ENCODE results near the gene ZBTB7B.

Gene ZBTB7B

DNA sequence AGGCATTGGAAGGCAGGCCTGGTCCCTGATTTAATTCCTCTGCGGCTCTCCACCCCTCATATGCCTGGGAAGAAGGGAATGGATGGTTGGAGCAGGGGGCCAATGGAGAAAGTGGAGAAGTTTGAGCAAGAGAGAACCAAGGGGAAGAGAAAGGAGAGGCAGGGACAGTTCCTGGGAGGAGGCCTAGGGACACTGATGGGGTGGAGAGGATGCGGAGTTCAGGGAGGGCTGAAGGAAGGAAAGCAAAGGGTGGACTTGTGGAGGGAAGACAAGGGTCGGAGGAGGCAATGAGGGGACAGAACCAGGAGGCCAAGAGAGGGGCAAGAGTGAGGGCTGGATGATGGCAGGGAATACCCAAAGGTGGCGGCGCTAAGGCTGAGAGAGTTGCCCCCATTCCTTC lies 7.1 kb downstream of the ZBTB7B start:
- no peak overlapping the region for H2AK5ac ChIP-seq (ENCODE audit: low read length)
- no peak overlapping the region for H4K8ac ChIP-seq (ENCODE audit: low read depth, low read length)
- H3K27me3 ChIP-seq (ENCODE audit: insufficient read depth, low read length, poor library complexity) = no peaks in the 10 kb centered on the region
- H3K79me2 ChIP-seq (ENCODE audit: control insufficient read depth, insufficient read depth, low read length) = peaks cover 9% of the 10 kb centered on the region
- H3K23ac ChIP-seq (ENCODE audit: low read length) = no peak overlapping the region
- no peak overlapping the region for H4K5ac ChIP-seq (ENCODE audit: low read length)
- peaks cover 19% of the 10 kb centered on the region for H3K4me1 ChIP-seq (ENCODE audit: control insufficient read depth, low read depth, low read length)
- no peak overlapping the region for H3K27ac ChIP-seq (ENCODE audit: low read depth, low read length)
- H3K4me3 ChIP-seq (ENCODE audit: low read length) = no peak overlapping the region
- H2BK15ac ChIP-seq (replicated peaks; ENCODE audit: low read depth) = no peak overlapping the region
- no peak overlapping the region for H3K9ac ChIP-seq (ENCODE audit: low read length)
- DNase-seq = no peak
- H3K36me3 ChIP-seq (ENCODE audit: control insufficient read depth, insufficient read depth, low read length) = no peaks in the 10 kb centered on the region
- no peak overlapping the region for H2BK5ac ChIP-seq (ENCODE audit: low read length)
- no peak overlapping the region for H2BK120ac ChIP-seq (ENCODE audit: low read depth, low read length)
- H3K18ac ChIP-seq (ENCODE audit: low read length) = no peak overlapping the region
- no peak overlapping the region for H3K4ac ChIP-seq (ENCODE audit: low read depth, low read length)
- H3K56ac ChIP-seq (ENCODE audit: low read length) = no peak overlapping the region
- peaks cover 2% of the 10 kb centered on the region for H3K79me1 ChIP-seq (ENCODE audit: low read length)
- no peak overlapping the region for H3K4me2 ChIP-seq (ENCODE audit: low read length)
- WGBS (ENCODE audit: extremely low coverage, insufficient coverage, low lambda C conversion rate) = no CpG with 5 or more reads among the region's 5 CpGs

DNA sequence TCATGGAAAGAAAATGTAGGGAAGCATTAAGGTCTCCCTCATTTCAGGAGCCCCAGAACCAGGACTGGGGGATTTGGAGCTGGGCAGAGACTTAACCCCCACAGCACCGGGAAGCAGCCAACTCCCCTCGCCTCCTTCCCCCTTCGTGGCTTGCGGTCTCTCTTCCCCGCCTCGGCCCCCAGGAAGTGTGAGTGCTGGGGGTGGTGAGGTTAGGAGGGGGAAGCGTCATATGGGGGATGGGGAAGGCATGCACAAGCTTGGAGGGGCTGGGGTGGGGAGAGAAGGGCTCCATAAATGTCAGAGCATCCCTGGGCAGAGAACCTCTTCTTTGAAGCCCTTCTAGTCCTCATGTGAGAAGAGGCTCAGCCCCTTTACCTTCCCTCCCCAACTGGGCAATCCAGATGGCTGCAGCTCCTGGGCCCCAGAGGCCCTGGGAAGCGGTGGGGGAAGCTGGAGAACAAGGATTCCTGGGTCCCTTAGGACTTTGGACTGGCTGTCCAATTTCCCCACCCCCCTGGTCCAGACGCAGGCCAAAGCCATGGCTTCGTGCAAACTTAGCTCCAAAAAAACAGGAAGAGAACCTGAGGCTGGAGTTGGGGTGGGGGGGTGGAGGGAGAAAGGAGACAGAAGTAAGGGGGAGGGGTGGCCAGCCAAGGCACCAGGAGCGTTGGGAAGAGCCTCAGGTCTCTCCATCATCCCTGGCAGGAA lies 7.8 kb downstream of the ZBTB7B start:
- WGBS (ENCODE audit: extremely low coverage, insufficient coverage, low lambda C conversion rate) = no CpG with 5 or more reads among the region's 11 CpGs
- Histone ChIP-seq H3K27ac (ENCODE audit: low read depth, low read length) (no peak overlapping the region), H2BK15ac (replicated peaks; ENCODE audit: low read depth) (no peak overlapping the region), H3K36me3 (ENCODE audit: control insufficient read depth, insufficient read depth, low read length) (no peaks in the 10 kb centered on the region), H3K4me2 (ENCODE audit: low read length) (no peak overlapping the region), H3K23ac (ENCODE audit: low read length) (no peak overlapping the region), H3K56ac (ENCODE audit: low read length) (no peak overlapping the region), H3K4ac (ENCODE audit: low read depth, low read length) (no peak overlapping the region), H2BK5ac (ENCODE audit: low read length) (no peak overlapping the region), H2BK120ac (ENCODE audit: low read depth, low read length) (no peak overlapping the region), H4K5ac (ENCODE audit: low read length) (no peak overlapping the region), H3K18ac (ENCODE audit: low read length) (no peak overlapping the region), H4K8ac (ENCODE audit: low read depth, low read length) (no peak overlapping the region), H2AK5ac (ENCODE audit: low read length) (no peak overlapping the region), H3K9ac (ENCODE audit: low read length) (no peak overlapping the region), H3K4me3 (ENCODE audit: low read length) (no peak overlapping the region), H3K4me1 (ENCODE audit: control insufficient read depth, low read depth, low read length) (peaks cover 16% of the 10 kb centered on the region), H3K79me2 (ENCODE audit: control insufficient read depth, insufficient read depth, low read length) (peaks cover 5% of the 10 kb centered on the region), H3K27me3 (ENCODE audit: insufficient read depth, low read length, poor library complexity) (no peaks in the 10 kb centered on the region), H3K79me1 (ENCODE audit: low read length) (peaks cover 2% of the 10 kb centered on the region)
- DNase-seq = no peak

DNA sequence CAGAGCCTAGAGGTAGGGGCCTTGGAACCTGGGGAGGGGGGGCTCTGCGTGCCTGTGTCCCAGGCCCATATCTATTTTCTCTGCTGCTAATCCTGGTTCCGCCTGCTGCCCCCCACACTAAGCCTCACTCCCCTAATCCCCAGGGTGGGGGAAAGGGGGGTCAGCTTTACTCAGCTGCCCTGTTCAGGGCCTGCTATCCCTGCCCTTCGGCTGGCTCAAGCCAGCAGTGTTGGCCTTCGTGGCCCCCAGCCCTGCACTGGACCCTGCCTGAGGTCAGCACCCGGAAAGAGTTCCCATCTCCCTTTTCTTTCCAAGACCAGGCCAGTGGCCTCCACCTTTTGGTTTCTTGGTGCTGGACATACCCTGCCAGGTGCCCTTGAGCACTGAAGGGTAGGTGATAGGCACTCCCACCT lies 8.4 kb downstream of the ZBTB7B start:
- peaks cover 3% of the 10 kb centered on the region for H3K79me2 ChIP-seq (ENCODE audit: control insufficient read depth, insufficient read depth, low read length)
- H3K4me2 ChIP-seq (ENCODE audit: low read length) = no peak overlapping the region
- H3K9ac ChIP-seq (ENCODE audit: low read length) = no peak overlapping the region
- no peak overlapping the region for H3K27ac ChIP-seq (ENCODE audit: low read depth, low read length)
- H2BK5ac ChIP-seq (ENCODE audit: low read length) = no peak overlapping the region
- H3K23ac ChIP-seq (ENCODE audit: low read length) = no peak overlapping the region
- H2AK5ac ChIP-seq (ENCODE audit: low read length) = no peak overlapping the region
- no peaks in the 10 kb centered on the region for H3K36me3 ChIP-seq (ENCODE audit: control insufficient read depth, insufficient read depth, low read length)
- DNase-seq = no peak
- no peak overlapping the region for H3K18ac ChIP-seq (ENCODE audit: low read length)
- no peak overlapping the region for H3K4ac ChIP-seq (ENCODE audit: low read depth, low read length)
- peaks cover 2% of the 10 kb centered on the region for H3K79me1 ChIP-seq (ENCODE audit: low read length)
- no peak overlapping the region for H4K8ac ChIP-seq (ENCODE audit: low read depth, low read length)
- WGBS (ENCODE audit: extremely low coverage, insufficient coverage, low lambda C conversion rate) = no CpG with 5 or more reads among the region's 5 CpGs
- H4K5ac ChIP-seq (ENCODE audit: low read length) = no peak overlapping the region
- H2BK15ac ChIP-seq (replicated peaks; ENCODE audit: low read depth) = no peak overlapping the region
- no peaks in the 10 kb centered on the region for H3K27me3 ChIP-seq (ENCODE audit: insufficient read depth, low read length, poor library complexity)
- H3K4me3 ChIP-seq (ENCODE audit: low read length) = no peak overlapping the region
- peak overlapping the region; percentile 38 for H3K56ac ChIP-seq (ENCODE audit: low read length)
- H2BK120ac ChIP-seq (ENCODE audit: low read depth, low read length) = no peak overlapping the region
- H3K4me1 ChIP-seq (ENCODE audit: control insufficient read depth, low read depth, low read length) = peaks cover 16% of the 10 kb centered on the region

DNA sequence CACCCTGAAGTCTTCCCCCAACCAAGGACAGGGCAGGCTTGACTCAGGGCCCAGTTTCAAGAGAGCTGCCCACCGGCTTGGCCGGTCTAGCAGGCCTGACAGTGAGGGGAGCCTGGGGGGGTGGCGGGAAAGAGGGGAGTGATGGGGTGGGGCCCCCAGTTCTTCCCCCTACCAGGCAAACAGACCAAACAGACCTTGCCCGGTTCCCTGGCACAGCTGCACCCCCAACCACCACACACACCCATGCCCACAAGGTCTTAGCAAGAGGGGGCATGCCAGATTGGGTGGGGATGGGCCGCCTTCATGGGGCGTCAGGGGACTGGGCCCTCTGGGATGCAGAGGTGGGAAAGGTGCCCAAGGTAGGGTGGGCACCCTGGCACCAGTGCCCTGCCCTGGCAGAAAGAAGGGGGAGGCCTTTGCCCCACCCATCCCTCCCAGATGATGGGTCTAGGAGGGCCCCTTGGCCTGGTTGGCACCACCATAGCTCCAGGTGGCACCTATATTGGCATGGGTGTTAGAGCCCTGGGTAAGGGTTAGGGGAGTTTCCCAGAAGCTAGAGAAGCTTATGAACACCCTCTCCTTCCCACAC lies 8.9 kb downstream of the ZBTB7B start:
- Histone ChIP-seq H2BK5ac (ENCODE audit: low read length) (no peak overlapping the region), H3K56ac (ENCODE audit: low read length) (peak overlapping the region; percentile 54), H3K4ac (ENCODE audit: low read depth, low read length) (no peak overlapping the region), H4K5ac (ENCODE audit: low read length) (no peak overlapping the region), H2BK120ac (ENCODE audit: low read depth, low read length) (no peak overlapping the region), H3K36me3 (ENCODE audit: control insufficient read depth, insufficient read depth, low read length) (no peaks in the 10 kb centered on the region), H3K4me1 (ENCODE audit: control insufficient read depth, low read depth, low read length) (peaks cover 16% of the 10 kb centered on the region), H3K18ac (ENCODE audit: low read length) (no peak overlapping the region), H3K9ac (ENCODE audit: low read length) (no peak overlapping the region), H3K79me2 (ENCODE audit: control insufficient read depth, insufficient read depth, low read length) (peaks cover 3% of the 10 kb centered on the region), H3K23ac (ENCODE audit: low read length) (no peak overlapping the region), H3K79me1 (ENCODE audit: low read length) (peaks cover 2% of the 10 kb centered on the region), H2AK5ac (ENCODE audit: low read length) (no peak overlapping the region), H3K4me2 (ENCODE audit: low read length) (no peak overlapping the region), H3K27me3 (ENCODE audit: insufficient read depth, low read length, poor library complexity) (no peaks in the 10 kb centered on the region), H3K4me3 (ENCODE audit: low read length) (no peak overlapping the region), H4K8ac (ENCODE audit: low read depth, low read length) (no peak overlapping the region), H3K27ac (ENCODE audit: low read depth, low read length) (no peak overlapping the region), H2BK15ac (replicated peaks; ENCODE audit: low read depth) (no peak overlapping the region)
- no peak for DNase-seq
- WGBS (ENCODE audit: extremely low coverage, insufficient coverage, low lambda C conversion rate) = no CpG with 5 or more reads among the region's 6 CpGs

DNA sequence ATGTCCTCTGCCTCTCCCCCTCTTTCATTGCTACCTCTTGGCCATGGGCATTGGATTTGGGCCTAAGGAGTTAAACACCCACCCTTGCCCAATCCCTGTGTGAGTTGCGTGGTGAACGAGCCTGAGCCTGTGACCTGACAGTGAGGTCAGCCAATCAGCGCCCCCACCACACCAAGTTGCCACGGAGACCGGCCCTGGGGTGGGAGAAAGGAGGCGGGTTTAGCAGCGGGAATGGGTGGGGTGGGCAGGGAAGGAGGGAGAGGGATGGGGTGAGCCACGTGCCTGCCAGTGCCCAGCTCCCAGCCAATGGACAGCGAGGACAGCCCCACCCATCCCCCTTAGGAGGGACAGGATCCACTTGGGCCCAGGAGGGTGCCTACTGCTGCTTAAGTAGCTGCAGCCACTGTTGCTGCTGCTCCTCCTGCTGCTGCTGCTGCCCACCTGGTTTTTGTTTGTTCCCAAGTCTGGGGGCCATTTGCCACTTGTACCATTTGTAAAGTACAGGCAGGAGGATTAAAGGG lies 9.5 kb downstream of the ZBTB7B start:
- WGBS (ENCODE audit: extremely low coverage, insufficient coverage, low lambda C conversion rate) = no CpG with 5 or more reads among the region's 9 CpGs
- peak; percentile 94 for DNase-seq
- no peak overlapping the region for H3K27ac ChIP-seq (ENCODE audit: low read depth, low read length)

More for the DNA sequence above, 9.5 kb downstream of the ZBTB7B start:
- no peaks in the 10 kb centered on the region for H3K27me3 ChIP-seq (ENCODE audit: insufficient read depth, low read length, poor library complexity)
- peaks cover 2% of the 10 kb centered on the region for H3K79me1 ChIP-seq (ENCODE audit: low read length)
- no peak overlapping the region for H3K4me2 ChIP-seq (ENCODE audit: low read length)
- H4K5ac ChIP-seq (ENCODE audit: low read length) = no peak overlapping the region
- no peak overlapping the region for H3K23ac ChIP-seq (ENCODE audit: low read length)
- peak overlapping the region; percentile 54 for H3K56ac ChIP-seq (ENCODE audit: low read length)
- H2BK120ac ChIP-seq (ENCODE audit: low read depth, low read length) = no peak overlapping the region
- peaks cover 17% of the 10 kb centered on the region for H3K4me1 ChIP-seq (ENCODE audit: control insufficient read depth, low read depth, low read length)
- H2BK15ac ChIP-seq (replicated peaks; ENCODE audit: low read depth) = no peak overlapping the region
- H4K8ac ChIP-seq (ENCODE audit: low read depth, low read length) = no peak overlapping the region
- no peak overlapping the region for H3K4me3 ChIP-seq (ENCODE audit: low read length)
- peak overlapping the region; percentile 25 for H3K9ac ChIP-seq (ENCODE audit: low read length)
- no peak overlapping the region for H3K4ac ChIP-seq (ENCODE audit: low read depth, low read length)
- H2AK5ac ChIP-seq (ENCODE audit: low read length) = no peak overlapping the region
- H2BK5ac ChIP-seq (ENCODE audit: low read length) = peak overlapping the region; percentile 12
- H3K36me3 ChIP-seq (ENCODE audit: control insufficient read depth, insufficient read depth, low read length) = no peaks in the 10 kb centered on the region
- no peak overlapping the region for H3K18ac ChIP-seq (ENCODE audit: low read length)
- H3K79me2 ChIP-seq (ENCODE audit: control insufficient read depth, insufficient read depth, low read length) = peaks cover under 1% of the 10 kb centered on the region

All from mesendoderm (in vitro differentiated cells).